Measurements from ENCODE around the gene FCRL5.

- TF ChIP-seq POLR2AphosphoS5 (IDR thresholded peaks at IDR 0.05) (no peak), CTCF (IDR thresholded peaks at IDR 0.05) (no peak), POLR2A (IDR thresholded peaks at IDR 0.05) (no peak)
Observed at GRCh38 chr1:157517016-157517415, 35.3 kb downstream of the FCRL5 start.

Measured in breast epithelium (tissue), 3 donors.